Nucleus accumbens (tissue), 56 donors: Measurements from ENCODE around the gene PCK2.

Experiments
- DNase-seq, 56 donors: peaks; one replicate each; lab custom pipeline; 2025; lab: John Stamatoyannopoulos, UW

Gene PCK2

DNA sequence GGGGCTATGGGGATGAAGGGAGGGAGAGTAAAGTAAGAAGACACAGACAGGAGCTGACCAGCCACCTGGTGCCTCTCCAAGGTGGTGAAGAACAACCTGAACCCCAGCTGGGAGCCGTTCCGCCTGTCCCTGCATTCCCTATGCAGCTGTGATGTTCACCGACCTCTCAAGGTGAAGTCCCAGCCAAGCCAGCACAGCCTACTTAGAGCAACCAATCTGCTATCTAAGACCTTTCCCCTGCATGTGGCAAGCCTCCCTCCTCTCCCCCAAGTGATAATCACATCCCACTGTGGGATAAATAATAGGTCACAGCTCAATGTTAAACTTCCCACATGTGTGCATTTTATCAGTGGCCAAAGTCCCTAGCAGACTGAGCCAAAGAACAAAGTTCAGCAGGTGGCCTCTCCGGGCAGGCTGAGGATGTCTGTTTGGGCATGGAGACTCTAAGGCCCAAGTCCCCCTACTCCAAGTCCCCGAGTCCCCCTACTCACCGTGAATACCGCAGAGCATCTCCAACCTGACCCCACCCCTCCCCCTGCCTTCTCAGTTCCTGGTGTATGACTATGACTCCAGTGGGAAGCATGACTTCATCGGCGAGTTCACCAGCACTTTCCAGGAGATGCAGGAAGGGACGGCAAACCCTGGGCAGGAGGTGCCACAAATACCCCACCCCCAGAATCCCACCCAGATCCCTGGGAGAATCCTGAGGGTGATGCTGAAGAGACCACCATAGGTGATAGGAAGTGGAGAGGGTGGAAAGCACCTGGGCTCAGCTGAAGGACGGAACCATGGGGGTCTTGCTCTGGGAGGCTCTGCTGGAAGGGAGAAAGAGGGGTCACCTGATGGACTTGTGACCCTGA lies 19.3 kb upstream of the PCK2 start:
- DNase-seq, result no peak

DNA sequence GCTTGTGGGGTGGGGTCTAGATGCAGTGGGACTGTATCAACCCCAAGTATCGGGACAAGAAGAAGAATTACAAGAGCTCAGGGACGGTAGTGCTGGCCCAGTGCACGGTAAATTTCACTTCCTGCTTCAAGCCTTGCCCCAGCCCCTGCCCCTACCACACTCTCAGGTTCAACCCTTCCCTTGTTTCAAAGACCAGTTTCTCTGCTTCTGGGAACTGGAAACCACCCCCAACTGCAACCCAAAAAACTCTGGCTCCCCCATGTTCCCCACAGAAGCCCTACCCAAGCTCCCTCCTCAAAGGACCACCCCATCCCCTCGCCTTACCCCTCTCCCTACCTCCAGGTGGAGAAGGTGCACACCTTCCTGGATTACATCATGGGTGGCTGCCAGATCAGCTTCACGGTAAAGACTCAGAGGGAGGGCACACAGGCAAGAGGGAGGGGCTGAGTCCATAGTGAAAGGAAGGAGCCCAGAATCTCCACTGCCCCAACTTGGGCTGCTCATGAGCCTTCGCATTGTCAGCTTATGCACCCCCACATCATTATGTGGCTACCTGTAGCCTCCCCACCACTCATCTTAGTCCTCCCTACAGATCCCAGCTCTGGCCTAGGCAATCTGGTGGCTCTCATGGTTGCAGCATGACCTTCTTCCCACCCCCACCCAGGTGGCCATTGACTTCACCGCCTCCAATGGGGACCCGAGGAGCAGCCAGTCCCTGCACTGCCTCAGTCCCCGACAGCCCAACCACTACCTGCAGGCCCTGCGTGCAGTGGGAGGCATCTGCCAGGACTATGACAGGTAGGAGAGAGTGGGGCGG lies 18.4 kb upstream of the PCK2 start:
- DNase-seq, result no peak

DNA sequence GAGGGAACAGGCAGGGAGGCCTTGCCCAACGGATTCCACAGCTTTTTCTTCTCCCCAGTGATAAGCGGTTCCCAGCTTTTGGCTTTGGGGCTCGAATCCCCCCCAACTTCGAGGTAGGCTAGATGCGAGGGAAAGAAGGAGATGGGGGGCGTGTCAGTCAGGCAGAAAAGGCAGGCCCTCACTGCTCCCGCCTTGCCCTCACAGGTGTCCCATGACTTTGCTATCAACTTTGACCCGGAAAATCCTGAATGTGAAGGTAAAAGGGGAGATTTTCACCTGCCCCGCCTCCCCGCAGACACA lies 17.9 kb upstream of the PCK2 start:
- no peak for DNase-seq

DNA sequence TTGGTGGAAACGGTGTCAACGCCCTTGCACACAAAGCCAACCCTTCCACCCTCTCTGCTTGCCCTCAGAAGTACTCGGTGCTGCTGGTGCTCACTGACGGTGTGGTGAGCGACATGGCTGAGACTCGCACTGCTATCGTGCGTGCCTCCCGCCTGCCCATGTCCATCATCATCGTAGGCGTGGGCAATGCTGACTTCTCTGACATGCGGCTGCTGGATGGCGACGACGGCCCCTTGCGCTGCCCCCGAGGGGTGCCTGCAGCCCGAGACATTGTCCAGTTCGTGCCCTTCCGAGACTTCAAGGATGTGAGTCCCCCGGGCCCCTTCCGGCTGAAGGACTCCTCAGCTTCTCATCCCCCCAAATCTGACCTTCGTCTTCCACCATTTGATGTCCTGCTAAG lies 17.0 kb upstream of the PCK2 start:
- DNase-seq, result no peak

DNA sequence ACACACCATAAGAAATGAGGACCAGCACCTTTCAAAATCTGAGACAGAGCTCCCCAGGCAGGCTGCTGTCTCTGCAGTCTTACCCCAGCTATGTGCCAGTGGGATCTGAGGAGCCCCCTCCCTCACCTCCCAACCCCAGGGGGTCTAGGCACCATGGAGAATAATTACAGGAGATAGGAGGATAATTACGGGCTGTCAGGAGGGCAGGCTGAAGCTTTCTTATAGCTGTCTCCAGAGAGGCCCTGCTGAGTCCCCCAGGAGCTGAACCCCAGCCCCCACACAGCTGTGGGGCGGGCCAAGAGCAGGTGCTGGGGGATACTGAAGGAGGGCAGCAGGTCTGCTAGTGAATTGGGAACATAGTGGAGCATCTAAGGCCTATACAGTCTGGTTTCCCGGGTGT lies 16.0 kb upstream of the PCK2 start:
- DNase-seq, result no peak

DNA sequence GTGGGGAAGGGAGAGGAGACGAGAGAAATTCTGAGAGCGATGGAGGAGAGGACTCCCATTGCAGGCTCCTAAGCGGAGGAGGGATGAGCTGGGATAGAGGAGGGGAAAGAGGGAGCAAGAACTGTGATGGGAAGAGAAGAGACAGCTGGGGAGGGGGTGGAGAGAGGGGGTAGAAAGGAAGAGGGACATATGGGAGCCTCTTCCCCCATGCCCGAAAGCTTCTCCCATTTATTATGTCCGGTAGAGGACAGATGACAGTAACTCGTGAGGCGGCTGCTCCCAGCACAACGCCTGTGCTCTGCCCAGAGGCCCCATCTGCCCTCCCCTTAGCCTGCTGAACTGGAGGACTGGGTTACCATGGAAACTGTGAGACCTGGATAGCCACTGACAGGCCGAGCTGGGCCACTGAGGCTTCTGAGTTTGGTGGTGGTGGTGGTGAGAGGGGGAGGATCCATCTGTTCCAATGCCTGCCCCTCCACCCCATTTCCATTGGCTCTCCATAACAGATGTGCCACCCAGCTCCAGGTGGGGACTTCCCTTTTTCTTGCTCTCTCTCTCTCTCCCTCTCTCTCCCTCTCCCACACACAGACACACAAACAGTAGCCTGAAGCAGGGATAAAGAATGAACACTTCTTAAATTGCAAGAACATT lies 14.5 kb upstream of the PCK2 start:
- DNase-seq, result peak in 4 of 56 donors; percentile 6 to 35 (median 10)

DNA sequence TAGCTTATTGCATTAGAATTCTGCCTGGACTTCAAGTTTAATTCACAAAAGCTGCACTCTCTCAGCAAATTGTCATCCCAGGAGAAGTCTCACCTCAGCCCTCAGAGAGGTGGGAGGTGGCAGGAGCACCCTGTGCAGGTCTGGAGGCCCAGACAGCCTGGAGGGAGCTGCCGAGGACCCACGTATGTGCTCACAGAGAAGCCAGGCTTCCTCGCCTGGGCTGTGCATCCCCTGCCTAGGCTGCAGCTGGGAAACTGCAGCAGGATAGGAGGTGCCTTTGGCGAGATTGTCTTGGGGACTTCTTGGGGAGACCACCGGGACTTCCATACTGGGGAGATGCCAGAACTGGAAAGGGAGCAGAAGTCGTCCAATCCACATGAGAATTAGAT lies 14.0 kb upstream of the PCK2 start:
- DNase-seq, result no peak

DNA sequence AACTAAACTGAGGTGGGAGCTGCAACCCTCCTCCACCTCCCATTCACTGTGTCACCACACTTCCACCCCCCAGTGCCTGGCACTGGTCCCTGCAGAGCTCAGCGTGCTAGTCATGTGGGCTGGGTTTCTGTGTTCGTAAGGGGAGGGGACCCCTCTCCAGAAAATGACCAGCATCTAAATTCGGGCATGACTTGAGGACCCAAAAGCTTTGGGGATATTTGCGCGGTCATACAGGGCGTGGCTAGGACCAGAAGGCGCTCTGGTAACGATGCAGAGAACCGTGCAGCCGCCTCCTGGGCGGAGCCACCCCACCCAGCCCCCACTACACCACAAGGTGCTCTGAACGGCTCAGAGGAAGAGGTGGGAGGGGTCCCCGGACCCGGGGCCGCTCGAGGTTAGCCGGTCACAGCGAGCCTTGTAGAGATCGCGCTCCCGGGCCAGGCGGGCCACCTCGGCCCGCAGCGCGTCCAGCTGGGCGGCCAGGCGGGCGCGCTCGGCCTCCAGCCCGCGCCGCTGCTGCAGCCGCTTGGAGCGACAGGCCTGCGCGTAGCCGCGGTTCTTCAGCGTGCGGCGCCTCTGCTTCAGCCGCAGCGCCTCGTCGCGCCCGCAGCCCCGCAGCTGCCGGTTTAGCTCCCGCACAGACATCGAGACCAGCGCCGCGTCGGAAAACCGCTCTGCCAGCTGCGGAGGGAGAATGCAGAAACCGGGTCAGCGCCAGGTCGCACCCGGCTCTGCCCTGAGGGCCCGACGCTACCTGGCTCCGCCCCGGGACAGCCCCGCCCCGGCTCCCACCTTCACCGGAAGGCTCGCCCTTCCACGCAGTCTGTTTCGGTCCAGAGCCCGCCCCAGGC lies 13.0 kb upstream of the PCK2 start:
- peak in 46 of 56 donors; percentile 12 to 85 (median 57) for DNase-seq

DNA sequence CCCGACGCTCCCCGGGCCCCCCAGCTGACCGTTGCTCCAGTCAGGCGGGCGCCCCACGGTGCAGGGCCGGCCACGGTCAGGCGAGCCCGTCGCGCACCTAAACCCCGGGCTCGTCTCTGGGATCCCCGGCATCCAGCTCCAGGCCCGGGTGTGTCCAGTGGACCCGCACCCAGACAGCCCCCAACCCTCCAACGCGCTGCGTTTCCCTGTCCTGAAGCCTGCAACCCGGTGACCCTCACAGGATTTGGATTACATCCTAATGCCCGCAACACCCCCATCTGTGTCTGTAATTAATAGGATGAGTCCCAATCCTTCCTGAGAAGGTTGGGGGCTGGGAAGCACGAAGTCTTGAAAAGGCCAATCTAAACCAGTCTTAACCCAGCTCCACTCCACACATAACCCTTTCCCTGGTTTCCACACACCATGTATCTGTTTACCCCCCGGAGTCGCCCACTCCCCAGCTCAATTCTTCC lies 12.3 kb upstream of the PCK2 start:
- peak in 2 of 56 donors; percentile 13 to 41 for DNase-seq

DNA sequence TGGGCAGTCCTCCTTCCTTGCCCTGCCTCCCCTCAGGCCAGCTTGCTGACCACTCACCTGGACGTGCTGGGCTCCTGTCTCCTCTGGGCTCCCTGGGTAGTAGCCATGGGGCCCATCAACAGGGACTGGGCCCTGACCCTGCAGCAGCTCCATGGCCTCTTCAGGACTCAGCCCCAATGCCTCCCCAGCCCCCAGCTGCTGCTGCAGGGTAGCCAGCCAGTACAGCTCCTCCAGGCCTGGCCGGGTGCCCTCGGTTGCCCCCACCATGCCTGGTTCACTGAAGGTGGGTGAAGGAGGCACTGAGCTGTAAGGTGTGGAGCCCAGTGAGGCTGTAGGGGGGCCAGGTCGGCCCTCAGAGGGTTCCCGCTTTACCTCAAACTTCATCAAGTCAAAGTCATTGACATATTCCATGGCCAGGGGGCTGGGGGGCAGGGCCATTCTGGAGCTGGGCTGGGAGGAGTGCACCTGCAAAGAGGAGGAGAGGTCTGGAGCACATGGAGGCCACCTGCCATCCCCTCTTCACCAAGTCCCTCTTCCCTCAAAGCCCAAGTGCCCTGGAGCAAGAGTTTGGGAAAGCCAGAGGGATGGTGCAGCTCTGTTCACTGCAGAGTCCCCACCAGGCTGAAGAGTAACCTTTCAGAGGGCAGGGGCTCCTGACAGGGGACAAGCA lies 11.6 kb upstream of the PCK2 start:
- no peak for DNase-seq

DNA sequence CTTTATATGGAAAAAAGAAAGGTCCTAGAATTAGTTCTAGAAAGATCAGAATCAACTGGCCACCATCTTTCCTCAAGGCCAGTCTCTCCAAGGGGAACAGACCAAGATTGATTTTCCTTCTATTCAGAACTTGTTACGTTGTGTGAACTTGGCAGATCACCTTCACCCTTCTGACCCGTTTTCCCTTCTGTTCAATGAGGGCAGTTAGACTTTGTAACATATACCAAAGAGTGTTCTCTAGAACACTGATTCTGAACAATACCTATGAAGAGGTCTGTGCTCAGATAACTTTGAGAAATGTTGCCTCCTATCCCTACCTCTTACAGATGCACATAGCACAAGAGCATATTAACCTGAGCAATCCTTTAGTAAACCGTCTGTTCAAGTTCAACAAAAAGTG lies 10.6 kb upstream of the PCK2 start:
- no peak for DNase-seq

DNA sequence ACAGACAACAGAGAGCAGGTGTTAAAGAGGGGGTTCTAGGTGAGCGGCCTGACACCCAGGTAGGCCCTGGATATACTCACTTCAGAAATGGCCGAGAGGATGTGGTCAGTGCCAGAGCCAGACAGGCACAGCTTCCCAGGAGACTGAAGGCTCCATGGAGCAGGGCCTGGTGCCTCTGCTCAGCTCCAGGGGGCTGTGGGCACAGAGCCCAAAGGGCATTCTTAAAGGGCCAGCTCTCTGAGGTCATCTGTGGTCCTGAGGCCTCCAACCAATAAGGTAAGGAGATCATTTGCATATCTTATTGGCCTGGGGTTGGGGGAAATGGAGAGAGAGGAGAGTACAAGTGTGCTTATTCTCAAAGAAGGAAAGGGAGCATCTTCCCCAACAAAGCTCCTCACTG lies 9.7 kb upstream of the PCK2 start:
- no peak for DNase-seq

DNA sequence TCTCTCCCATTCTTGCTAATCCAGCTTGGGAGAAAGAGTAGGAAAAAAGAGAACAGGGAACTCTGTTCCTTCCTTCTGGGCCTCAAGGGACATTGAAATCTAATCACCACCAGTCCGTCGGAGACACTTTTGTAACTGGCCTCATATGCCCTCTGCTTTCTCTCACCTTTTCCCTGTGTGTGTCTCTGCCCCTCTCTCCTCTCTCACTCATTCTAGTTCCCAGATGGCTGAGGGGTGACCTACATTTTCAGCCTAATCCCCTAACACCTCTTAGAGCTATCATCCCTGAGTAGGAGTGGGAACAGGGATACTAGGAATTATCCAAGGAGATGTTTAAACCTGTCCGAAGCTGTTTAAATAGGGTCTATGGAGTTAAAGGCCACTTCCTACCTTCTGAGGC lies 8.9 kb upstream of the PCK2 start:
- no peak for DNase-seq

DNA sequence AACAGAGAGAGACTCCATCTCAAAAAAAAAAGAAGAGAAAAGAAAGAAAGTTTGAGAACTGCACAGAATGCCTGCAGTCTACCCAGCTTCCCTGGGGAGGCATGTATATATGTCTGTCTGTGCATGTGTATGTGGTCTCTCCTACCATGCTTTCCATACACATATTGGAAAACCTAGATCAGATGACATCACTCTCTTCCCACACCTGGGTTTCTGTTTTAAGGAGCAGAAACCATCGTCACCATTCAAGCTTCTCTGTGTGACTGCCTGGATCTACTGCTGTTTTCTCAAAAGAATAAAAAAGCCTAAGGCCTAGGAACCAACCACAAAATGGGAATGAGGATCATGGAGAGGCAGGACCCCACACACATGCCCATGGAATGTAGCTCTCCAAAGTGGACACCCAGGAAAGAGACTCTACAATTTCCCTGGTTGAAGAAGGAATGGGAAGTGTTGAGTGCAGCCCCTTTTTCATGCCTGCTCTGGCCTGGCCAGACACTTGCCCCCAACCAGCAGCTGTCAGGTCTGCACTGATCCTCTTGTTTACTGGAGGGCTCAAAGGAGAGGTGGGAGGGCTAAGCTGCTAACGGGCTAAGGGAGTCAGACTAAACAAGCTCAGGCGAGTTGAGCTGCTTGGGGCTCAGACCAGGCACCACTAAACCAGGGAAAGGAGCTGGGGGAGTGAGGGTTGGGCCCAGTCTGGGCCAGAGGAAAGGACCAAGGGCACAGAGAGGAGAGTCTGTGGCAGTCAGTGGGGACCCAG lies 7.7 kb upstream of the PCK2 start:
- no peak for DNase-seq

DNA sequence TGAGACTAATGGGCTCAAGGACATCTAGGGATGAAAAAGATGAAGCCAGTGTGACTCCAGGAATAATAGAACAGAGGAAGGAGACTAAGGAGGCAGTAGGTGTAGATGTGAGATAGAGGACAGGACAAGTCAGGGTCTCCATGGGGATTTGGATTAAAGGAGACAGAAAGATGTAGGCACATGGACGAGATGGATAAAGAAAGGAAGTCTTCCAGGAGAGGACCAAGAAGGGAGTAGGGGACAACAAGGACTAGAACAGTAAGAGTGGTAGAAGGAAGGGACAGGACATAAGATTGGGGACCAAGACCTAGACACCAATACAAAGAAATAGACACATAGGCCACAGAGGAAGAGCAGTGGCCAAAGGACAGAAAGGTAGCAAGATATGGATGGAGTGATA lies 7.1 kb upstream of the PCK2 start:
- DNase-seq, result no peak

DNA sequence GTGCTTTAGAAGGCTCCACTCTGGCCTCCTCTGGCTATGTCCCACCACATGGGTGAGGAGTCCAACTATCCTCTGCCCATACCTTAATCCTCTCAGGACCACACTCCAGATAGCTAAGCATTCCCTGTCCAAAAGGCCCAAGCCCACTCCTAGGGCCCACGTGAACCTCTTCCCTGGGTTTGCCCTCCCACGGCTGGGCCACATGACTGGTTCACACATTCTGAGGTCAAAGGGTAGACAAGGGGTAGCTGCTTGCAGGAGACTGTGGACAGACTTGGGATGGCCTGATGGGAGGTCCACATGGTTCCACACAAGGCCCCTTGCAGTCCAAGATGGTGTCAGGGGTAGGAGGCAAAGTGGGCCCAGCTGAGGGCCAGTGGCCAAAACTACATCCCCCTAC lies 6.0 kb upstream of the PCK2 start:
- DNase-seq, result no peak

DNA sequence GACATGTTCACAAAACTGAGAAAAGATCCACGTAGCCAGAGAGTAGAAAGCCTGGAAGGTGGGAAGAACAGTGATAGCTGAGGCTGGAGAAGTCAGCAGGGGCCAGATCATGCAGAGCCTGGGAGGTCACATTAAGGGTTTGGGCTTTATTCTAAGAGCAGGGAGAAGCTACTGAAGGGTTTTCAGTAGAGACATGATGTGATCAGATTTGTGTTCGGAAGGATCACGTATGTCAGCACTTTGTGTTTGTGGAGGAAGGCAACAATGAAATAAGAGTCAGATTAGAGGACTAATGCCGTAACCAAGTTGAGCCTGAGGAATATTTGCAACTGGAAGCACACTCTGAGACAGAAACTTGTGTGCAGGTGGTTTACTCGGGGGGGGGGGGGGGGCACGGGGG lies 4.2 kb upstream of the PCK2 start:
- DNase-seq, result no peak

DNA sequence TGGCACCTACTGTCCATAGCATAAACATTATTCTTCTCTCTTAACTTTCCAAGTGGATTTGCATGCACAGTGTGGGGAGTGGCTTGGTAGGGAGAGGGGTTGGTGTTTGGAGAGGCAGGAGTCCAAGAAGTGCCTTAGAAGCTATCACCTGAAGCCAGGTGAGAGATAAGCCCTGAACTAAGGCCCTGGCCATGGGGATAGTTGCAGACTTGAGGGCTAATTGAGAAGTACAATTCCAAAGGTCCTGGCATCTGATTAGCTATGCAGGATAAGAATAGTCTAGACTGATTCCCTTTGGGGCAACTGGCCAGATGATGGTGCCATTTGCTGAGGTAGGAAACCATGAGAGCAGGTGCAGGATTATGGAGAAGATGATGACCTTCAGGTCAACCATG lies 2.0 kb upstream of the PCK2 start:
- DNase-seq, result no peak

DNA sequence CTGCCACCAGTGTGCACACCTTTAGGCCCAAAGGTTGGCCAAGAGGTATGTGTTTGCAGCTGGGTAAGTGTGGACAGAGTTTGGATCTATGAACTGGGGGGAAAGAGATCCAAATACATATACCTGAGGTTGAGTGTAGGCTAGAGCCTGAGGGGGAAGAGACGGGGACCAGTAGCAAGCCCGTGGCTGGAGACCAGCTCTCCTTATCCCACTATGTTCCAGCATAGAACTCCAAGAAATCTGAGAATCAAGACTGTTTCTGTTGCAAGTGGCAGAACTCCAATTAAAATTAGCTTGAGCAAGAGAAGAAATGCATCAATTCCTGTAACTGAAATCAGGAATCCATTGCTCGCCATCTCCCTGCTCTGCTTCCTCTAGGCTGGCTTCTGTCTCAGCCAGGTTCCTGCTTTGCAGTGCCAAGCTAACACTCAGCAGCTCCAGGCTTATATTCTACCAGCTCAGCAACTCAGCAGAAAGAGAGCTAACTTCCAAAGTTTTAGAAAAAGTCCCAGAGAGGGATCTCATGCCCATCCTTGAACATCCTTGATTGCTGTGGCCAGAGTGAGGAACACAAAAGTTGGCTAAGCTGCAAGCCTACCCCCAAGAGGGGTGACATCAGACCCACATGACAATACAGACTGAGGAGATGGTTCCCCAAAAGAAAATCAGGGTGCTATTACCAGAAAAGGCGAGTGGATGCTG lies 1.5 kb upstream of the PCK2 start:
- DNase-seq, result no peak
